CD8-positive, alpha-beta memory T cell (primary cell): Measurements from ENCODE around the gene TOM1L2. TPM values are rescaled to one million over a fixed set of nuclear protein-coding genes. Genes with fewer than 3 reads are reported as not detected.

Source experiments
- CTCF ChIA-PET: fragments of 350-600 bp; sonication (Branson Sonifier 250); formaldehyde crosslinking; loops from one replicate; lab custom pipeline; 2021; ENCODE audit warnings: antibody characterized with exemption; lab: Charles Lee
- POLR2A ChIA-PET: fragments of 350-600 bp; sonication (Branson Sonifier 250); formaldehyde crosslinking; loops from one replicate; lab custom pipeline; 2021; ENCODE audit warnings: antibody characterized with exemption; lab: Charles Lee
- DNase-seq, 5 donors: peaks; one replicate each; pipeline versions ENCODE4 v3.0.0 to v3.0.0-alpha.2; 2020 to 2022; ENCODE audit warnings: mixed read lengths in 1 of 5
- H3K27ac ChIP-seq: one replicate; pipeline ENCODE4 v1.7.0; 2013; ENCODE audit warnings: low read depth, mild to moderate bottlenecking, low read length, moderate library complexity
- H3K27me3 ChIP-seq: 2 replicates; pipeline ENCODE4 v1.7.0; 2013; ENCODE audit warnings: low read length, mild to moderate bottlenecking; ENCODE audit not compliant: insufficient read depth, poor library complexity, severe bottlenecking
- H3K36me3 ChIP-seq: 2 replicates; pipeline ENCODE4 v1.7.0; 2013; ENCODE audit warnings: mild to moderate bottlenecking, low read length, moderate library complexity; ENCODE audit not compliant: insufficient read depth
- H3K4me1 ChIP-seq: 2 replicates; pipeline ENCODE4 v1.7.0; 2013; ENCODE audit warnings: mild to moderate bottlenecking, low read length, moderate library complexity; ENCODE audit not compliant: insufficient read depth
- H3K4me3 ChIP-seq: 2 replicates; pipeline ENCODE4 v1.7.0; 2013; ENCODE audit warnings: mild to moderate bottlenecking, low read length
- H3K9me3 ChIP-seq: 2 replicates; pipeline ENCODE4 v1.7.0; 2013; ENCODE audit warnings: mild to moderate bottlenecking, low read length
- H3K27ac Mint-ChIP-seq, 8 donors: one replicate each; pipeline ENCODE4 v1.8.0; 2020 to 2021; ENCODE audit warnings: mixed read lengths in 8 of 8, mild to moderate bottlenecking in 6 of 8, inconsistent platforms in 3 of 8, moderate library complexity in 3 of 8
- H3K27me3 Mint-ChIP-seq, 2 donors: one replicate each; pipeline ENCODE4 v1.8.0; 2020 to 2021; ENCODE audit warnings: mixed read lengths in 2 of 2, mild to moderate bottlenecking in 1 of 2, moderate library complexity in 1 of 2
- H3K36me3 Mint-ChIP-seq, 3 donors: one replicate each; pipeline ENCODE4 v1.8.0; 2020 to 2021; ENCODE audit warnings: mixed read lengths in 3 of 3, inconsistent platforms in 1 of 3, mild to moderate bottlenecking in 1 of 3
- H3K4me1 Mint-ChIP-seq, 3 donors: one replicate each; pipeline ENCODE4 v1.8.0; 2020 to 2021; ENCODE audit warnings: mixed read lengths in 3 of 3, inconsistent platforms in 1 of 3, mild to moderate bottlenecking in 1 of 3
- H3K4me3 Mint-ChIP-seq, 7 donors: one replicate each; pipeline ENCODE4 v1.8.0; 2020 to 2021; ENCODE audit warnings: mixed read lengths in 7 of 7, mild to moderate bottlenecking in 6 of 7, moderate library complexity in 4 of 7, inconsistent platforms in 2 of 7
- H3K9me3 Mint-ChIP-seq, 5 donors: one replicate each; pipeline ENCODE4 v1.8.0; 2020 to 2022; ENCODE audit warnings: mixed read lengths in 5 of 5, mild to moderate bottlenecking in 3 of 5, moderate library complexity in 2 of 5, inconsistent platforms in 1 of 5
- polyA plus RNA-seq: library from polyadenylated mRNA; unstranded; fragments of 300-500 nt; fragmentation: Illumina TruSeq; gene quantifications from one replicate; pipeline ENCODE4 v1.2.3, GENCODE V29; 2021
- total RNA-seq, 2 experiments: library from RNA; stranded (reverse); gene quantifications; one replicate each; pipeline ENCODE4 v1.2.3, GENCODE V29; 2021

Gene TOM1L2
- total RNA-seq = 10 to 100 TPM in 1 of 2 experiments, 1 to 10 TPM in 1; 10.0 to 11.3 TPM
- polyA plus RNA-seq = 6.5 TPM

DNA sequence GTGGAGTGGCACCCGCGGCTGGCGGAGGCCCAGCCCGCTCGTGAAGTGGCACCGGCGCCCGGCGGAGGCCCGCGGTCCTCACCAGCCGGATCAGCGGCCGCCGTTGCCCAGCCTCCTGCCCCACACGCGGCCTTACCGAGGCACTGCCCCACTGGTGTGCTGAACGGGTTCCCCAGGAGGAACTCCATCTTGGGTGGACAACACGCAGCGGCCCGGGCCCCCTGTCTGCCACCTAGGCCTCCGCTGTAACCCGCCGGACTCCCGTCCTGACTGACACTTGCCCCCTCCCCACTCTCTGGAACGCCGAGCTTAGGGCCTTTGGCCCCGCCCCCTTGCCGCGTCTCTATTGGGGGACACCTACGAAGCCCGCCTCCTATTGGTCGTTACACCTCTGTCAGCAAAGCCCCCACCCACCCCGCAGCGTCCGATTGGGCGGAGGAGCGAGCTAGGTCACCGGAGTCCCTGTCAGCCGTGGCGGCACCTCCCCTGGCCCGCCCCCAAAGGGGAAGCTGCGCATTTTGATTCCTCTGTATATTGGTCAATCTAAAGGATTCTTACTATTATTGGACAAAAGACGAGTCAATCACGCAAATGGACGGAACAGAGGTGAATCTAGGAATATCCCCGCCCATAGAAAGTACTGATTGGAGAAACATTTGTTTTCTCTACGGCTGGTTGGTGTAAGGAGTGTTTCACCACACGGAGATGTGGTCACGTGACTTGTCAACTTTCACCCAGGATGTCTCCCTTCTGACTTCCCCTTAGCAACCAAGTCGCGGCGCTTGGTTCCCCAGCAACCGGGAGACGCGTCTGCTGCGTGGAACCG is at the start of gene TOM1L2, which contains the start of gene DRC3:
Gene TOM1L2, minus strand, starts transcription at position 275 of the 826 bp plus-strand sequence. Its CDS starts 87 bp downstream, at position 188.
Gene DRC3, plus strand, starts transcription at position 737 of the 826 bp plus-strand sequence. CDS start 4,737 bp downstream, outside the sequence.
- ChIA-PET CTCF (interaction anchor here (0.8 to 1.9 kb wide), 7 partner anchors 12 to 111 kb away, joined by 3 to 7 read pairs (median 4); no protein-coding TSS in a partner anchor), POLR2A (interaction anchor here (0.5 to 1.6 kb wide), 7 partner anchors 14 to 360 kb away, joined by 3 to 31 read pairs (median 3); partner anchors contain the start of genes ALKBH5, ATPAF2, GID4 and SREBF1)
- Histone ChIP-seq H3K27me3 (no peaks in the 10 kb centered on the region), H3K36me3 (no peaks in the 10 kb centered on the region), H3K4me1 (peaks cover 25% of the 10 kb centered on the region), H3K4me3 (peak within 1 kb of the TSS; percentile 59), H3K9me3 (no peaks in the 10 kb centered on the region), H3K27ac (peak within 1 kb of the TSS; percentile 79)
- Mint-ChIP-seq H3K36me3 (peaks cover 0 to 5% (median 0%) of the 10 kb centered on the region in 3 donors), H3K4me1 (peaks cover 27 to 50% (median 43%) of the 10 kb centered on the region in 3 donors), H3K9me3 (no peaks in the 10 kb centered on the region), H3K27me3 (peaks cover 0 to 2% of the 10 kb centered on the region in 2 donors), H3K27ac (peak within 1 kb of the TSS; percentile 83 to 97 (median 96)), H3K4me3 (peak within 1 kb of the TSS; percentile 92 to 99 (median 97))
- peak; percentile 100 for DNase-seq

DNA sequence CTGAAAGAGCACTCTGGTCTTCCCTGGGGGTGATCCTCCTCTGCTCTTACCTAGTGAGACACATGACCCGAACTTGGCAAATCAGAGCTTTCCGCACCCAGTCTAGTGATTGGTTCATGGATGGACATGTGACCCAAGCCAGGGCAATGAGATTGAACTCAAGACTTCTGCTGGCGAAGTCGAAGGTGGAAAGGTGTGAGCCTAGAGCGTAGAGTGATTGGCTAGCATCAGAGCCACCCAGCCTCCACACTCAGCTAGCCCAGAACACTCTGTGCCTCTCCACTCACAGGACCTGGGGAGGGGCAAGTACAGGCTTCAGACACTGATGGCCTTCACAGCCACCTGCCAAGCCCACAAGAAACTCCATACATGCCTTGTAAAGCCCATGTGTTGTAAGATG is 49.2 kb upstream of the TOM1L2 start:
- H3K27me3 ChIP-seq = no peaks in the 10 kb centered on the region
- peaks cover 9% of the 10 kb centered on the region for H3K4me1 ChIP-seq
- H3K27me3 Mint-ChIP-seq = no peaks in the 10 kb centered on the region
- ChIA-PET POLR2A (no interaction called here), CTCF (no interaction called here)
- no peaks in the 10 kb centered on the region for H3K9me3 ChIP-seq
- no peak overlapping the region for H3K27ac Mint-ChIP-seq
- H3K27ac ChIP-seq = no peak overlapping the region
- peaks cover 13 to 14% (median 14%) of the 10 kb centered on the region in 3 donors for H3K4me1 Mint-ChIP-seq
- no peak overlapping the region for H3K4me3 Mint-ChIP-seq
- H3K4me3 ChIP-seq = no peak overlapping the region
- peaks cover 5% of the 10 kb centered on the region for H3K36me3 ChIP-seq
- peaks cover 0 to 57% (median 12%) of the 10 kb centered on the region in 3 donors for H3K36me3 Mint-ChIP-seq
- H3K9me3 Mint-ChIP-seq = no peaks in the 10 kb centered on the region
- DNase-seq = no peak

DNA sequence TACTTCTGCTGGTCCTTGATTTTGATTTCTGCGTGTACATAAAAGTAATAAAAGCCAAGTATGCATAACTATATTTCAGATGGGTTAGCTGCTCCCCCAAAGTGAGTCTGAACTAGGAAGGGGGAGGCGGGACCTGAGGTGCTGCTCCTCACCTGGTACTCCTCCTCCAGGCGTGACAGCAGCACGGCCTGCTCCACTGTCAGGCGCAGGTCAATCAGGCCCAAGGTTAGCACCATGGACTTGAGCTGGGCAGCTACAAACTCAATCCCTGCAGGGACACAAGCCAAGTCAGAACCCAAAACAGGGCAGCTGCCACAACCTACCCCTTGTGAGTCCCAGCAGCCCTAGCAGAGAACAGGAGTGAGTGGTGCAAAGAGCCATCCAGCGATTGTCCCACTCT is 48.8 kb upstream of the TOM1L2 start:
- Histone ChIP-seq H3K9me3 (no peaks in the 10 kb centered on the region), H3K4me3 (no peak overlapping the region), H3K27ac (no peak overlapping the region), H3K4me1 (peaks cover 6% of the 10 kb centered on the region), H3K27me3 (no peaks in the 10 kb centered on the region), H3K36me3 (peaks cover 6% of the 10 kb centered on the region)
- POLR2A ChIA-PET = no interaction called here
- Mint-ChIP-seq H3K27ac (no peak overlapping the region), H3K4me1 (peaks cover 9 to 10% (median 10%) of the 10 kb centered on the region in 3 donors), H3K36me3 (peaks cover 0 to 61% (median 13%) of the 10 kb centered on the region in 3 donors), H3K9me3 (no peaks in the 10 kb centered on the region), H3K4me3 (no peak overlapping the region), H3K27me3 (no peaks in the 10 kb centered on the region)
- DNase-seq = no peak
- CTCF ChIA-PET = no interaction called here

DNA sequence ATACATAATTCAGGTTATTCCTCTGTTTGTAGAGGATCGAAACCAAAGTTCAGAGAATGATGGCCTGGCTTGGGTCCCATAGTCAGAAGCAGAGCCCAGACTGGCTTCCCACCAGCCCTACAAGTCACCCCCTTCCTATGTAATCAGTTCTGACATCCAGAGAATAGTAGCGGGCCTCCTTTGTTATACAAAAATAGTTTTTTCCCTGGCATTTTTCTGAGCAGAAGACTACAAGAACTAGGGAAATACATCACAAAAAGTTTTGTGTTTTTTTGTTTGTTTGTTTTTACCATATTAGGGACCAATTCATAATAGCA is 47.6 kb upstream of the TOM1L2 start:
- Histone ChIP-seq H3K27me3 (no peaks in the 10 kb centered on the region), H3K4me1 (no peaks in the 10 kb centered on the region), H3K4me3 (no peak overlapping the region), H3K27ac (no peak overlapping the region), H3K9me3 (no peaks in the 10 kb centered on the region), H3K36me3 (peaks cover 11% of the 10 kb centered on the region)
- Mint-ChIP-seq H3K27ac (no peak overlapping the region), H3K9me3 (no peaks in the 10 kb centered on the region), H3K36me3 (peaks cover 0 to 66% (median 12%) of the 10 kb centered on the region in 3 donors), H3K4me1 (no peaks in the 10 kb centered on the region), H3K27me3 (no peaks in the 10 kb centered on the region), H3K4me3 (no peak overlapping the region)
- ChIA-PET POLR2A (no interaction called here), CTCF (no interaction called here)
- no peak for DNase-seq

DNA sequence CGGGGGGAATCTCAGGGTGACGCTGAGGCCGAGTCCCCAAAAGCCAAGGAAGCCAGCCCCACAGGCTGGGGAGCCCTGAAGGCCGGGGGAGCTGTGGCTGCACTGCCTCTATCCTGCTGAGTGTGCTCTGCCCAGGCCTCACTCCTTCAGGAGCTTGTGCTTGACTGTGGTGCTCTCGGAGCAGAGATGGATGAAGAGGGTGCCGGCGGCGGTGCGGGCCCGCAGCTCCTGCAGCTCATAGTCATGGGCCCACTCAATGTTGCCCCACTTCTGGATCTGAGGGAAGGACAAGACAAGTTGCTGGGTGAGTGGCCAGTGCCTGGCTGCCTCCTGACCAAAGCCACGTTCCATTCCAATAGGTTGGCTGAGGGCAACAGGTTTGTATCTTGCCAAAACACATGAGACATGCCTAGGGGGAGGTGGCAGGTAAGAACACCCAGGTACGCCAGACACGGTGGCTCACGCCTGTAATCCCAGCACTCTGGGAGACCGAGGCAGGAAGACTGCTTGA is 46.3 kb upstream of the TOM1L2 start:
- POLR2A ChIA-PET = no interaction called here

DNA sequence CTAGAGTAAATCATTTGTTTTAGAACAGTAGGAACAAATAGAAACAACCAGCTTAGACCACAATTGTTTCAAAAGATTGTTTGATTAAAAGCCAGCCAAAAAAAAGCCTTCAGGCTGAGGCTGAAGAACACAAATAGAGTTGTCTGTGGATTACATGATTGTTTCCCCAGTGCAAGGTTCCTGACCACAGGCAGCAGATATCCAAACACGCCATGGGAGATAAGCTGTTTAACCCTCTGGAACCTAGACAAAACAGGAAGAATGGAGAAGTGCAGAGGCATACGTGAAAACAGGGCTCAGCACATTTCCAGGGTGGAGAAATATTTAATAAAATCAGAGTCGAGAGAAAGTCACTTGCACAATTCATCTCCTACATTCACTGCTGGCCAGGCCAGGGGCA is 45.8 kb upstream of the TOM1L2 start:
- no peaks in the 10 kb centered on the region for H3K9me3 ChIP-seq
- ChIA-PET CTCF (no interaction called here), POLR2A (no interaction called here)
- no peaks in the 10 kb centered on the region for H3K9me3 Mint-ChIP-seq
- H3K4me1 ChIP-seq = no peaks in the 10 kb centered on the region
- H3K4me3 ChIP-seq = no peak overlapping the region
- H3K36me3 Mint-ChIP-seq = peaks cover 0 to 61% (median 14%) of the 10 kb centered on the region in 3 donors
- no peak overlapping the region for H3K27ac Mint-ChIP-seq
- H3K36me3 ChIP-seq = peaks cover 6% of the 10 kb centered on the region
- no peaks in the 10 kb centered on the region for H3K4me1 Mint-ChIP-seq
- H3K27ac ChIP-seq = no peak overlapping the region
- no peaks in the 10 kb centered on the region for H3K27me3 Mint-ChIP-seq
- no peak for DNase-seq
- H3K27me3 ChIP-seq = no peaks in the 10 kb centered on the region
- H3K4me3 Mint-ChIP-seq = no peak overlapping the region

More for the DNA sequence above, 46.3 kb upstream of the TOM1L2 start:
- Mint-ChIP-seq H3K9me3 (no peaks in the 10 kb centered on the region), H3K4me3 (no peak overlapping the region), H3K4me1 (no peaks in the 10 kb centered on the region), H3K36me3 (peaks cover 0 to 58% (median 11%) of the 10 kb centered on the region in 3 donors), H3K27ac (no peak overlapping the region), H3K27me3 (no peaks in the 10 kb centered on the region)
- no peaks in the 10 kb centered on the region for H3K27me3 ChIP-seq
- no peak for DNase-seq
- peaks cover 6% of the 10 kb centered on the region for H3K36me3 ChIP-seq
- H3K9me3 ChIP-seq = no peaks in the 10 kb centered on the region
- CTCF ChIA-PET = no interaction called here
- H3K27ac ChIP-seq = no peak overlapping the region
- H3K4me1 ChIP-seq = no peaks in the 10 kb centered on the region
- no peak overlapping the region for H3K4me3 ChIP-seq

DNA sequence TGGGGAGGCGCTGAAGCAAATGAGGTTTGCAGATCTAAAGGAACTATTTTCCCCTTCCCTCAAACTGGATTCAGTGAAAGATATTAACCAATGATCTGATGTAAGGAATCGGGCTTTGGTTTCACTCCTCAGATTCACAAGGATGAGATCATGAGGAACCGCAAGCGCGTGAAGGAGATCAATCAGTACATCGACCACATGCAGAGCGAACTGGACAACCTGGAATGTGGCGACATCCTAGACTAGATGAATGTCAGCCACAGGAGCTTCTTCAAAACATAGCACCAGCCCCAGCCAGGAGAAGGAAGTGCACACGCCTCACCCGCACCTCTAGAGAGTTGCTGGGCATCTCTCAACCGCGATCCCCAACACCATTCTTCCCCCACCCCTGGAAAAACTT is 44.2 kb upstream of the TOM1L2 start:
- no peak for DNase-seq
- Mint-ChIP-seq H3K27ac (no peak overlapping the region), H3K36me3 (peaks cover 0 to 67% (median 16%) of the 10 kb centered on the region in 3 donors), H3K4me1 (no peaks in the 10 kb centered on the region), H3K4me3 (no peak overlapping the region), H3K9me3 (no peaks in the 10 kb centered on the region), H3K27me3 (no peaks in the 10 kb centered on the region)
- H3K9me3 ChIP-seq = no peaks in the 10 kb centered on the region
- no peak overlapping the region for H3K27ac ChIP-seq
- POLR2A ChIA-PET = interaction anchor here (0.6 kb wide), 1 partner anchor 164 kb away, joined by 3 read pairs; no protein-coding TSS in a partner anchor
- H3K27me3 ChIP-seq = no peaks in the 10 kb centered on the region
- peaks cover 6% of the 10 kb centered on the region for H3K36me3 ChIP-seq
- CTCF ChIA-PET = no interaction called here
- no peaks in the 10 kb centered on the region for H3K4me1 ChIP-seq
- no peak overlapping the region for H3K4me3 ChIP-seq

DNA sequence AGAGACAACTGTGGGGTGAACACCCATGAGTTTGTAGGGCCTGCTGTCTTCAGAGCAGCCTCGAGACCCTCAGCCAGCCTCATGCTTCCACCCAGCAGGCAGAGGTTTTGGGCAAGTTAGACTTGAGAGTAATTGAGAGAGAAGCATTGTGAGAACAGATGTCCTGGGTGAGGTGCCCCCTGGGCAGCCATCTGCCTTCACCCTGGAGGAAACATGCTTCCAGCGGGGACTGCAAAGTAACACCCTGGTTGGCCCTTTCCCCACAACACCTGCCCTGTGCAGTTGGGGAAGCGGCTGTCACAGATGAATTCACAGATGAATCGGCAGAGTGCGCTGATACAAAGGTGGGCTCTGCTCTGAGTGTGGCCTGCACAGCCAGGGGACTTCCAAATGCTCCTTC is 43.4 kb upstream of the TOM1L2 start:
- H3K9me3 ChIP-seq = no peaks in the 10 kb centered on the region
- CTCF ChIA-PET = interaction anchor here (1.5 kb wide), 1 partner anchor 87 kb away, joined by 4 read pairs; no protein-coding TSS in a partner anchor
- Mint-ChIP-seq H3K4me1 (no peaks in the 10 kb centered on the region), H3K4me3 (no peak overlapping the region), H3K27me3 (no peaks in the 10 kb centered on the region), H3K36me3 (peaks cover 0 to 65% (median 13%) of the 10 kb centered on the region in 3 donors), H3K27ac (no peak overlapping the region), H3K9me3 (no peaks in the 10 kb centered on the region)
- peaks cover 6% of the 10 kb centered on the region for H3K36me3 ChIP-seq
- no peak for DNase-seq
- no peaks in the 10 kb centered on the region for H3K4me1 ChIP-seq
- no peak overlapping the region for H3K4me3 ChIP-seq
- POLR2A ChIA-PET = no interaction called here
- H3K27ac ChIP-seq = no peak overlapping the region
- no peaks in the 10 kb centered on the region for H3K27me3 ChIP-seq
